Spleen (tissue), 7 donors: ENCODE results near the gene TTC28.

Source experiments
- POLR2A ChIP-seq, 3 donors: fragments of 450-650 bp; IDR thresholded peaks; one replicate each; pipeline ENCODE4 v1.5.1; 2017; ENCODE audit warnings: antibody characterized with exemption in 3 of 3, mild to moderate bottlenecking in 1 of 3
- POLR2AphosphoS5 ChIP-seq, 3 donors: sonication (generic); formaldehyde crosslinking; IDR thresholded peaks; one replicate each; pipeline ENCODE4 v1.5.1; 2017; ENCODE audit warnings: antibody characterized with exemption in 3 of 3
- TF ChIP-seq, protein P1 (sequence below), 11 experiments: fragments of 200-600 bp in 7 of 11; fragments of 450-650 bp in 4 of 11; sonication (generic) in 4 of 11; IDR thresholded peaks in 8 of 11; conservative IDR thresholded peaks in 3 of 11; 1 replicate in 7 of 11; 2 replicates in 4 of 11; pipeline versions ENCODE4 v1.4.0 to v1.8.0; 2016 to 2021; ENCODE audit warnings: antibody characterized with exemption in 11 of 11, inconsistent platforms in 4 of 11, mild to moderate bottlenecking in 1 of 11
- donor health status: DM: no; HTN: no; CAD: no; lungs with moderate emphysema.
- donor health status: DM: no; HTN: no; CAD: no.
- donor health status: DM: no; HTN: no; CAD: no.

DNA sequence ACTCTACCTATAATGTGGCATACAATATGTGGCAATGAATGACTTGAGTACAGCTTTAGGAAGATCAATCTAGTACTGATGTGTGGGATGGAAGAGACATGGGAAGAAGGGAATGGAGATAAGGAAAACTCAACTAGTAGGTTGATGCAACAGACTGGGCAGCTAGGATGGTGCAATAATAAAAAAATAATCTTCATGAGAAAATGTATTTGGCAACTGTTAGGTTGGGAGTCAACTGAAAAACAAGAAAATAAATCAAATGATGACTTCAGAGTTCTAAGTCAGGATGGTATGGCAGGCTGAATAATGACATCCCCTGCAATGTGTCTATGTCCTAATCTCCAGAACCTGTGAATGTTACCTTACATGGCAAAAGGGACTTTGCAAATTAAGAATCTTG, 523.8 kb downstream of the TTC28 start:
- TF ChIP-seq POLR2A (IDR thresholded peaks at IDR 0.05) (no peak), POLR2AphosphoS5 (IDR thresholded peaks at IDR 0.05) (no peak)
- TF ChIP-seq, protein P1, sequence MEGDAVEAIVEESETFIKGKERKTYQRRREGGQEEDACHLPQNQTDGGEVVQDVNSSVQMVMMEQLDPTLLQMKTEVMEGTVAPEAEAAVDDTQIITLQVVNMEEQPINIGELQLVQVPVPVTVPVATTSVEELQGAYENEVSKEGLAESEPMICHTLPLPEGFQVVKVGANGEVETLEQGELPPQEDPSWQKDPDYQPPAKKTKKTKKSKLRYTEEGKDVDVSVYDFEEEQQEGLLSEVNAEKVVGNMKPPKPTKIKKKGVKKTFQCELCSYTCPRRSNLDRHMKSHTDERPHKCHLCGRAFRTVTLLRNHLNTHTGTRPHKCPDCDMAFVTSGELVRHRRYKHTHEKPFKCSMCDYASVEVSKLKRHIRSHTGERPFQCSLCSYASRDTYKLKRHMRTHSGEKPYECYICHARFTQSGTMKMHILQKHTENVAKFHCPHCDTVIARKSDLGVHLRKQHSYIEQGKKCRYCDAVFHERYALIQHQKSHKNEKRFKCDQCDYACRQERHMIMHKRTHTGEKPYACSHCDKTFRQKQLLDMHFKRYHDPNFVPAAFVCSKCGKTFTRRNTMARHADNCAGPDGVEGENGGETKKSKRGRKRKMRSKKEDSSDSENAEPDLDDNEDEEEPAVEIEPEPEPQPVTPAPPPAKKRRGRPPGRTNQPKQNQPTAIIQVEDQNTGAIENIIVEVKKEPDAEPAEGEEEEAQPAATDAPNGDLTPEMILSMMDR (IDR thresholded peaks at IDR 0.05 in 8 of 11, conservative IDR thresholded peaks at IDR 0.05 in 3 of 11), result no peak
